Vagina (tissue), 2 donors: ENCODE results near the gene ST8SIA6.

Experiments
- POLR2A ChIP-seq, 2 donors: fragments of 450-650 bp; IDR thresholded peaks; one replicate each; pipeline ENCODE4 v1.6.1; 2017; ENCODE audit warnings: antibody characterized with exemption in 2 of 2, mild to moderate bottlenecking in 2 of 2, moderate library complexity in 2 of 2
- POLR2AphosphoS5 ChIP-seq, 2 donors: sonication (generic); formaldehyde crosslinking; IDR thresholded peaks; one replicate each; pipeline ENCODE4 v1.9.0; 2017; ENCODE audit warnings: antibody characterized with exemption in 2 of 2, mild to moderate bottlenecking in 2 of 2, low read depth in 1 of 2; ENCODE audit not compliant: insufficient read depth in 1 of 2
- TF ChIP-seq, protein P1 (sequence below), 3 experiments: fragments of 450-650 bp in 2 of 3; fragments of 200-600 bp in 1 of 3; sonication (generic) in 1 of 3; IDR thresholded peaks; one replicate each; pipeline ENCODE4 v1.5.1; 2017 to 2019; ENCODE audit warnings: antibody characterized with exemption in 3 of 3, mild to moderate bottlenecking in 2 of 3, moderate library complexity in 2 of 3

DNA sequence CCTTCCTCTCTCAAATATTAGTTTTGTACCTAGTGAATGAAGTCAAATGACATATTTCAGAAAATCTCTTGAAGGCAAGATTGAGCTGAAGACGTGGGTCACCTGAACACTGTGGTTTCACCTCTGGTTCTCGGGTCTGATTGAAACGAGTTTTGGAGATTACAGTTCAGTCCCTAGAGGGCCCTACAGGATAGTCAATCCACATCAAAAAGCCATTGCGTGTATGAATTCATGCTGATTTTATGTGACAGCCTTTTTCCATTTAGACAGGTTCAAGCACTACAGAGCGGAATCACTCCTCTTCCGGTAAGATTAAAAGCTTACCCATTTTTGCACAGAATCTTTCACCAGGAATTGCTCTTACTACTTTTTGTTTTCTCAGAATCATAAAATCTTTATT lies 164.2 kb downstream of the ST8SIA6 start:
- TF ChIP-seq POLR2A (IDR thresholded peaks at IDR 0.05) (no peak), POLR2AphosphoS5 (IDR thresholded peaks at IDR 0.05; ENCODE audit: insufficient read depth in 1 of 2, low read depth in 1 of 2) (no peak)
- TF ChIP-seq, protein P1, sequence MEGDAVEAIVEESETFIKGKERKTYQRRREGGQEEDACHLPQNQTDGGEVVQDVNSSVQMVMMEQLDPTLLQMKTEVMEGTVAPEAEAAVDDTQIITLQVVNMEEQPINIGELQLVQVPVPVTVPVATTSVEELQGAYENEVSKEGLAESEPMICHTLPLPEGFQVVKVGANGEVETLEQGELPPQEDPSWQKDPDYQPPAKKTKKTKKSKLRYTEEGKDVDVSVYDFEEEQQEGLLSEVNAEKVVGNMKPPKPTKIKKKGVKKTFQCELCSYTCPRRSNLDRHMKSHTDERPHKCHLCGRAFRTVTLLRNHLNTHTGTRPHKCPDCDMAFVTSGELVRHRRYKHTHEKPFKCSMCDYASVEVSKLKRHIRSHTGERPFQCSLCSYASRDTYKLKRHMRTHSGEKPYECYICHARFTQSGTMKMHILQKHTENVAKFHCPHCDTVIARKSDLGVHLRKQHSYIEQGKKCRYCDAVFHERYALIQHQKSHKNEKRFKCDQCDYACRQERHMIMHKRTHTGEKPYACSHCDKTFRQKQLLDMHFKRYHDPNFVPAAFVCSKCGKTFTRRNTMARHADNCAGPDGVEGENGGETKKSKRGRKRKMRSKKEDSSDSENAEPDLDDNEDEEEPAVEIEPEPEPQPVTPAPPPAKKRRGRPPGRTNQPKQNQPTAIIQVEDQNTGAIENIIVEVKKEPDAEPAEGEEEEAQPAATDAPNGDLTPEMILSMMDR (IDR thresholded peaks at IDR 0.05) = no peak
